Measurements from ENCODE around the gene EXD3. TPM values are rescaled to one million over a fixed set of nuclear protein-coding genes. Genes with fewer than 3 reads are reported as not detected.
"Not testable (repeated sequence)": the region's sequence is repeated elsewhere in the genome, so short reads cannot be mapped to it uniquely, and the experiment has no call there.

The EXD3 gene
- total RNA-seq, 3 donors from 2014 or later, result 7.7 to 28.7 (median 20.6) TPM

DNA sequence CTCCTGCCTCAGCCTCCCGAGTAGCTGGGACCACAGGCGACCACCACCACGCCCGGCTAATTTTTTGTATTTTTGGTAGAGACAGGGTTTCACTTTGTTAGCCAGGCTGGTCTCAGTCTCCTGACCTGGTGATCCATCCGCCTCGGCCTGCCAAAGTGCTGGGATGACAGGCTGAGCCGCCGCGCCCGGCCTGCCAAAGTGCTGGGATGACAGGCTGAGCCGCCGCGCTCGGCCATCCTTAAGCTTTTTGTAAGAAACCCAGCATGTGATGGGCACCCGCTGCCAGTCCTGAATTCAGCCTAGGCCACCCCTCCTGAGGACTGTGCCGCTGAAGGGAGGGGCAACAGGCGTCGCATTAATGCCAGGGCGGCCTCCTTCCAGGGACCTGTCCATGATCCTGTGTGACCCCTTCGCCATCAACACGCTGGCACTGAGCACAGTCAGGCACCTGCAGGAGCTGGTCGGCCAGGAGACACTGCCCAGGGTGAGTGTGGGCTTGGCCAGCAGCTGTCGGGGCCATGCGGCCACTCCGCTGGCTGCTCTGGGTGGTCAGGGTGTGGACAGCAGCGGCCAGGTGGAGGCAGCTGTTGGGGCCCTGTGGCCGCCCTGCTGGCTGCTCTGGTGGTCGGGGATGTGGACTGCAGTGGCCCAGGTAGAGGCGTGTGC is 157.3 kb downstream of the EXD3 start:
- Histone ChIP-seq H3K9me3 (no peaks in the 10 kb centered on the region), H3K36me3 (no peaks in the 10 kb centered on the region), H3K27me3 (no peaks in the 10 kb centered on the region), H3K4me3 (no peak overlapping the region), H3K27ac (no peak overlapping the region), H3K4me1 (peaks cover 0 to 3% of the 10 kb centered on the region in 2 donors)
- TF ChIP-seq POLR2A (IDR thresholded peaks at IDR 0.05), result no peak
- TF ChIP-seq, protein P1, sequence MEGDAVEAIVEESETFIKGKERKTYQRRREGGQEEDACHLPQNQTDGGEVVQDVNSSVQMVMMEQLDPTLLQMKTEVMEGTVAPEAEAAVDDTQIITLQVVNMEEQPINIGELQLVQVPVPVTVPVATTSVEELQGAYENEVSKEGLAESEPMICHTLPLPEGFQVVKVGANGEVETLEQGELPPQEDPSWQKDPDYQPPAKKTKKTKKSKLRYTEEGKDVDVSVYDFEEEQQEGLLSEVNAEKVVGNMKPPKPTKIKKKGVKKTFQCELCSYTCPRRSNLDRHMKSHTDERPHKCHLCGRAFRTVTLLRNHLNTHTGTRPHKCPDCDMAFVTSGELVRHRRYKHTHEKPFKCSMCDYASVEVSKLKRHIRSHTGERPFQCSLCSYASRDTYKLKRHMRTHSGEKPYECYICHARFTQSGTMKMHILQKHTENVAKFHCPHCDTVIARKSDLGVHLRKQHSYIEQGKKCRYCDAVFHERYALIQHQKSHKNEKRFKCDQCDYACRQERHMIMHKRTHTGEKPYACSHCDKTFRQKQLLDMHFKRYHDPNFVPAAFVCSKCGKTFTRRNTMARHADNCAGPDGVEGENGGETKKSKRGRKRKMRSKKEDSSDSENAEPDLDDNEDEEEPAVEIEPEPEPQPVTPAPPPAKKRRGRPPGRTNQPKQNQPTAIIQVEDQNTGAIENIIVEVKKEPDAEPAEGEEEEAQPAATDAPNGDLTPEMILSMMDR (IDR thresholded peaks at IDR 0.05), result no peak
- no peak for TF ChIP-seq POLR2AphosphoS5 (IDR thresholded peaks at IDR 0.05)
- DNase-seq (ENCODE audit: low spot score in 2 of 2), result no peak
- intact Hi-C loops (cut with DNase I; ENCODE audit: low total_unique reads), result no loop called here

GRCh38 chr9:137264067-137264466 is 158.9 kb downstream of the EXD3 start:
- no peak overlapping the region for H3K27ac ChIP-seq
- TF ChIP-seq POLR2AphosphoS5 (IDR thresholded peaks at IDR 0.05), result no peak
- no peak for TF ChIP-seq POLR2A (IDR thresholded peaks at IDR 0.05)
- TF ChIP-seq, protein P1 (IDR thresholded peaks at IDR 0.05), result no peak
- intact Hi-C loops (cut with DNase I; ENCODE audit: low total_unique reads), result no loop called here
- H3K4me1 ChIP-seq, result no peaks in the 10 kb centered on the region
- H3K4me3 ChIP-seq, result no peak overlapping the region
- DNase-seq (ENCODE audit: low spot score in 2 of 2), result no peak
- H3K9me3 ChIP-seq, result no peaks in the 10 kb centered on the region
- H3K36me3 ChIP-seq, result no peaks in the 10 kb centered on the region
- H3K27me3 ChIP-seq, result no peaks in the 10 kb centered on the region

DNA sequence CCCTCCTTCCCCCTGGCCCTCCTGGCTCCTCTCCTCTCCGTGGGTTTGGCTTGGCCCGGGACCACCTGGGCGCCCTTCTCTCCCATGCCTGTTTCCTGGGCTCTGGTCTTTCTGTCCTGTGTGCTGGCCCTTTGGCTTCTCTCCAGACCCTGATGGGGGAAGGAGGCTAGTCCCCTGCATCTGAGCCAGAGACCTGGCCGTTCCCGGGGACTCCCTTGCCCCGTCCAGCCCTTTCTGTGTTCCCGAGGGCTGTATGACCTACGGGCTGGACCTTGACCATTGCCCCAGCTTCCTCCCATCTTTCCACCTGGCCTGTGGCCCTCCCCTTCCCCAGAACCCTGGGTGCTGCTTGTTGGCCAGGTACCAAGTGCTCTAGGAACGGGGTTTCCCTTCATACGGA is 159.5 kb downstream of the EXD3 start:
- Histone ChIP-seq H3K4me3 (no peak overlapping the region), H3K9me3 (no peaks in the 10 kb centered on the region), H3K36me3 (no peaks in the 10 kb centered on the region), H3K4me1 (no peaks in the 10 kb centered on the region), H3K27ac (no peak overlapping the region), H3K27me3 (no peaks in the 10 kb centered on the region)
- TF ChIP-seq POLR2AphosphoS5 (IDR thresholded peaks at IDR 0.05), result no peak
- TF ChIP-seq, protein P1 (IDR thresholded peaks at IDR 0.05), result no peak
- TF ChIP-seq POLR2A (IDR thresholded peaks at IDR 0.05), result no peak
- DNase-seq (ENCODE audit: low spot score in 2 of 2), result no peak
- intact Hi-C loops (cut with DNase I; ENCODE audit: low total_unique reads), result no loop called here

- H3K4me3 ChIP-seq, result no peak overlapping the region
- no peaks in the 10 kb centered on the region for H3K36me3 ChIP-seq
- TF ChIP-seq, protein P1 (IDR thresholded peaks at IDR 0.05), result no peak
- TF ChIP-seq POLR2A (IDR thresholded peaks at IDR 0.05) (no peak), POLR2AphosphoS5 (IDR thresholded peaks at IDR 0.05) (no peak)
- no peaks in the 10 kb centered on the region for H3K9me3 ChIP-seq
- intact Hi-C loops (cut with DNase I; ENCODE audit: low total_unique reads), result no loop called here
- no peaks in the 10 kb centered on the region for H3K4me1 ChIP-seq
- no peak for DNase-seq (ENCODE audit: low spot score in 2 of 2)
- no peak overlapping the region for H3K27ac ChIP-seq
- H3K27me3 ChIP-seq, result no peaks in the 10 kb centered on the region
Observed at GRCh38 chr9:137262909-137263285, 160.1 kb downstream of the EXD3 start.

GRCh38 chr9:137262173-137262908 is 160.6 kb downstream of the EXD3 start:
- H3K4me3 ChIP-seq; H3K27me3 ChIP-seq; H3K9me3 ChIP-seq; H3K27ac ChIP-seq; intact Hi-C loops (cut with DNase I; ENCODE audit: low total_unique reads); DNase-seq (ENCODE audit: low spot score in 2 of 2); H3K36me3 ChIP-seq; H3K4me1 ChIP-seq: not testable (repeated sequence)
- TF ChIP-seq, protein P1 (IDR thresholded peaks at IDR 0.05), result peak in 2 of 3 donors; percentile 35 to 44

Measured in breast epithelium (tissue), 4 donors.